ENCODE results near the gene SNX8.
A peak's percentile ranks its signal among the peaks of the same experiment; 100 is the strongest.

The SNX8 gene

GRCh38 chr7:2242541-2243429 lies 71.5 kb downstream of the SNX8 start:
- no peak for DNase-seq

DNA sequence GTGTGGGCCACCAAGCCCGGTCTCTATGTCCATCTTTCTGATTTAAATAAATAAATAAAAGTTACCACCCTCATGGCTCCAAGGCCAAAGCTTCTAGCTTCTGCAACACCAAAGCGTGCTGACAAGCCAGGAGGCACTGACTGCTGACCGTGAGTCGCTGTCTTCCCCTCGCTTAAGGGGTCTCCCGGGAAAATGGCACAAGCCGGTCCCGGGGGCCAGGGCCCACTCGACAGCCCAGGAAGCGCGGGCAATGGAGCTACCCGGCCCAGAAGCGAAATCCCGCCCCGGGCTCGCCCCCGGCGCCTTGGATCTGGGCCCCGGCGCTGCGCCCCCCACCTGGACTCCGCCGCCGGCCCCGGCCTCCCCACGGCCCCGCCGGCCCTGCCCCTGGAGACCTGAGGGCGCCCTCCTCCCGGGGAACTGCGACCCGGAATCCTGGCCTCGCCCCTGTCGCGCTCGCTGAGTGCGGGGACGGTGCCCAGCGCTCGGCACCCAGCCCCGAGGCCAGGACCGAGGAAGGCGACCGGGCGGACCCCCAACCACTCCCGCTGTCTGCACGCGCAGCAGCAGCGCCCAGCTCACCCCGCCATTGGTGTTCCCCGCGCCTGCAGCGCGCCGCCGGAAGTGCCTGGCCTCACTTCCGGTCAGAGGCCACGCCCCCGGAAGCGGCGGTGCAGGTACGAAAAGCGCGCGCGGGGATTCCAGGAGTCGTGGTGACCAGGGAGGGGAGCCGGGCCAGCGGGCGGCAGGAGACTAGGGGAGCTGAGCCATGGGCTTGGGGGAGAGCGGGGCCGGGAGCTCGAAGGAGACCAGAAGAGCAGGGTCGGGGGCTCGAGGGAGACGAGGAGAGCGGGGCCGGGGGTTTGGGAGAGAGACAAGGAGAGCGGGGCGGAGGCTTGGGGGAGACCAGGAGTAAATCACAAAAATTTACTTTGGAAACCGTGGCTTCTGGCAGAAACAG lies 72.4 kb downstream of the SNX8 start, which contains the start of the genes MRM2 and NUDT1:
TSS of gene MRM2 (minus strand) at position 626 of the 961 bp plus-strand sequence. CDS start at position 590, 36 bp downstream.
TSS of gene NUDT1 (plus strand) at position 647 of the 961 bp plus-strand sequence. CDS start 2,349 bp downstream, outside the sequence.
- peak; percentile 74 for DNase-seq

- no peak for DNase-seq
Observed at GRCh38 chr7:2239242-2239641, 75.0 kb downstream of the SNX8 start.

DNA sequence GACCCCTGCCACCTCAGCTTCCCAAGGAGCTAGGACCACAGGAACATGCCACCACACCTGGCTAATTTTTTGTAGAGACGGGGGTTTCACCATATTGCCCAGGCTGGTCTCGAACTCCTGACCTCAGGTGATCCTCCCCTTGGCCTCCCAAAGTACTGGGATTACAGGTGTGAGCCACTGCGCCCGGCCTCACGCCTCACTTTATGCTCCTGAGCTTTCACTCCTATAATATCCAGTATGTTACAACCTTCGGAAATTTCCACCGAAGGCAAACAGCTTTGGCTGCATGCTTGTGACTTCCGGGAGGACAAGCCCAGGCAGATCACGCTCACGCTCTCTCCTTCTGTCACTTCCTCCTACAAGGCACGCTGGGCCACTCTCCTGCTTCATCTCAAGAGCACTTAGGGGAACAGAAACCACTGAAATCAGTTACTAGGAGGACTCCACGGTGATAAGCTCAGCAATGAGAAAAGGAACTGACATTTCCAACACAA lies 77.1 kb downstream of the SNX8 start:
- DNase-seq = no peak

DNA sequence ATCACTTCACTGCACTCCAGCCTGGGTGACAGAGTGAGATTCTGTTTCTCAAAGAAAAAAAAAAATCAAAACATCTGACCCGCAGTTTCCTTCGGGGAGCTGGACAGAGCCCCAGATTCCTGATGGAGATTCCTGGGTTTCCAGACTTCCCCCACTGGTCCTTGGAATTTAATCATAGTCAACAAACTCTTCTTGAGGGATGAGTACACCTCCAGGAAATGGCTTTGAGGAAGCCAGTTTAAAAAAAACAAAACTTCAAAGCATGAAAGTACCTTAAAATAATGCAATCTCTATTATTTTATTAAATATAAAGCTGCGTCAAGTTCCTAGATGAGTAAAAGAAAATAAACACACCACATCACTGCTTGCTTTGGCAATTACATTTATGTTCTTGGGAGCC lies 80.3 kb downstream of the SNX8 start:
- DNase-seq = no peak

DNA sequence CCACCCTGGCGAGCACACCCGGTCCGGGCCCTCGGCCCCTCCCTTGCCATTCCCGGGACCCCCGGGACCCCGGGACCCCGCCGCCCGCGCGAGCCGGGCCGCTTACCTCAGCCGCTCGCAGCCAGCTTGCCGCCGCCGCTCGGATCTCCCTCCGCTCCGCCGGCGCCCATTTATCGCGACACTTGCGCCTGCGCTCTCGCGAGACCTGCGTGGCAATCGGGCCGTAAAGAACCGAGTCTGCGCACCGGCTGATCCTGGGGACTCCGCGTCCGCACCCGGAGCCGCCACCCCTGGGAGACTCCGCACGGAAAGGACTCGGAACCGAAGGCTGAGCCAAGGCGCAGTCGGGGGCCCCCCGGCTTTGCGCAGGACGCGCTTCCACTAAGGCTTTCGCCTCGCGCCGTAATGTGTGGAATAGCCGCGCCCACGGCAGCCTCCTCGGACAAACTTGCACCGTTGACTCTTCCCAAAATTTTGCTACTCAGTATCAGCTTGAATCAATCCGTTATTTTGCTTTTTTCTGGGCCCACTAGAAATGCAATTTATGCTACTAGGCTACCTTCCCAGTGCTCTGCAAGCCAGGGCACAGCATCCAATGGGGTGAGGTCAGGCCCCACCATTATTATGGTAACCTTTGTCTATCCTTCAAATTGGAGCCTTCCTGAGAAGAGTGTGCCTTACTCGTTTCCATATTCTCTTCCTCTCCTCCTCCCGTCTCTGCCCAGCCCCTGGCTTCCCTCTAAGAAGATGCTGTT lies 81.3 kb downstream of the SNX8 start, which contains the start of gene MAD1L1:
TSS of gene MAD1L1 (minus strand) at position 180 of the 755 bp plus-strand sequence. CDS start 2,812 bp downstream, outside the sequence.
- DNase-seq = peak; percentile 81

- DNase-seq = no peak
Observed at GRCh38 chr7:2231992-2232765, 82.1 kb downstream of the SNX8 start.

- DNase-seq = no peak
Observed at GRCh38 chr7:2230882-2231281, 83.4 kb downstream of the SNX8 start.

GRCh38 chr7:2230226-2230625 lies 84.0 kb downstream of the SNX8 start:
- DNase-seq = no peak

GRCh38 chr7:2229467-2229866 lies 84.8 kb downstream of the SNX8 start:
- DNase-seq = no peak

DNA sequence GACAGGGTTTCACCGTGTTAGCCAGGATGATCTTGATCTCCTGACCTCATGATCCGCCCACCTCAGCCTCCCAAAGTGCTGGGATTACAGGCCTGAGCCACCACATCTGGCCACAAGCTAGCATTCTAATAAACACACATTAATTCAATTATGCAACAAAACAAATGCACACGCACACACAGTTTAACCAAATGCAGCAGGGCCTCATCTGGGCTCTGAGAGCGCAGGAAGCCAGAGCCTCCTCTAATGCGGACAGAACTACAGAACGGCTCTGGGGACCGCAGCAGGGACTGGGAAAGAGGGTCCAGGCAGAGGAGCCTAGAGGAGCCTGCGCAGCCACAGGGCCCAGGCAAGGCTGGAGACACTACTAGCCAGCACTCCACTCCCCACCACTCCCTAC lies 85.3 kb downstream of the SNX8 start:
- DNase-seq = no peak

GRCh38 chr7:2227699-2228098 lies 86.5 kb downstream of the SNX8 start:
- DNase-seq = no peak

- no peak for DNase-seq
Observed at GRCh38 chr7:2225830-2226229, 88.4 kb downstream of the SNX8 start.

DNA sequence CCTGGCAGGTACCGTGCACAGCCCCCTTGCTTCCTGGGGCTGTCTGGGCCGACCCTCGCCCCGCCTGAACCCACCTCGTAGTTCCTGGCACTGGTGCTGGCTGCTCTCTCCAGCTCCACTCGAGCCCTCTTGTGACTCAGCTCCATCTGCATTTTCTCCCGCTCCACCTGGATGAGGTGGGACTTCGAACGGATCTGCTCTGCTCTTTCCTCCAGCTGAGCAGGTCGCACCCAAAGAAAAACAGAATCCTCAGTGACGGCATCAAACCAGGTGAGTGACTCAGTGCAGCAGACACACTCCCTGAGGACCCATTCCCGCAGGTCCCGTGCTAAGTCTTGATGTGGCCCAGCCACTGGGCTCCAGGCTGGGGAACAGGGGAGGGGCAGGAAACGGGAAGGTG lies 88.9 kb downstream of the SNX8 start:
- DNase-seq = no peak

DNA sequence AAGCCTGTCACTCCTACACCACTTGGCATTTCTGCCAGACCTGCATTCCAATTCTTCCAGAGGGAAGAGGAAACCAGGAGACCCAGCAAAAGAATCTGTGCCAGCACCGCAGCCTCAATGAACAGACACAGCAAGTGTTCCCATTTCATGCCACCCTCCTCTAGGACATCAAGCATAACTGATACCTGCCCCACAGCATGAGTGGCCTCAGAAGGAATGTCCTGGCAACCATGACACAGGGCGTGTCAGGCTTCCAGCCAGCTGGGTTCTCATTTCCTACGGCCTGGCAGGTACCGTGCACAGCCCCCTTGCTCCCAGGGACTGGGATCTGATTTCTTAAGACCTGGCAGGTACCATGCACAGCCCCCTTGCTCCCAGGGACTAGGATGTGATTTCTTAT lies 89.3 kb downstream of the SNX8 start:
- peak; percentile 48 for DNase-seq

DNA sequence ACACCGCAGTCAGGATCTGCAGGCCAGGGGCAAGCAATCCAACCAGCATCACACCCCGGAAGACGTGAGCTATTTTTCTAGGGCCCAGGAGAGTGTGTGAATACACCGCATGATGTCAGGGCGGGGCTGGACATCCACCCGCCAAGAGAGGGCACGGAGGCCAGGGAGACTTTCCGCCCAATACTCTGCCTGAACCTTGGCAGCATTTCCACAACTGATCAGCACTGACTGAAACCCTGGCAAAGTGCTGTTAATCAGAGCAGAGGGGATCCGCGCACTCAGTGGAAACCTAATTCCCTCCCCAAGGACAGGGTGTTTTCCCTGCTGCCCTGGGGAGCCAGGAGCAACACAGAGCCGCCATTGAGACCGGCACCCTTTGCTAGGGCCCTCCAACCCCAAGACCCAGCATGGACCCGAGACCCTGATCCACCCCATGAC lies 89.7 kb downstream of the SNX8 start:
- no peak for DNase-seq

GRCh38 chr7:2223321-2223720 lies 90.9 kb downstream of the SNX8 start:
- no peak for DNase-seq

DNA sequence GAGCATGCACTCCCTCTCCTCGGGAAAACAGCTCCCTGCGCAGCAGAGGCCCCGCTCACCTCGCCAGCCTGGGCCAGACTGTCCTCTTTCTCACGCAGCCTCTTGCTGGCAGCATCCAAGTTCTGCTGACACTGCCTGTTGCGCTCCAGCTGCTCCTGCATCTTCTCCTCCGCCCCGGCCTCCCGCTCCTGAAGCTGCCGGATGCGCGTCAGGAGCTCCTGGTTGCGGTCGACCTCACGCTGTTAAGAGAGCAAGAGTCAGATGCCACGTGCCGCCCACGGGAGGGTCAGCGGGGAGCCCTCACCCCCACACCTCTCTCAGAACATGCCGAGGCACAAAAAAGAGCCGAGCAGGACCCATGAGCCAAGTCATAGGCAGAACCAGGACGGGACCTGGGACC lies 91.7 kb downstream of the SNX8 start:
- no peak for DNase-seq

- DNase-seq = no peak
Observed at GRCh38 chr7:2220954-2221353, 93.3 kb downstream of the SNX8 start.

- DNase-seq = no peak
Observed at GRCh38 chr7:2220506-2220905, 93.7 kb downstream of the SNX8 start.

- no peak for DNase-seq
Observed at GRCh38 chr7:2220030-2220429, 94.2 kb downstream of the SNX8 start.
